ENCODE data around the gene SEMA3F. TPM values are rescaled to one million over a fixed set of nuclear protein-coding genes. Genes with fewer than 3 reads are reported as not detected.

The SEMA3F gene
- total RNA-seq, 3 donors from 2014 or later: 10.7 to 15.3 (median 14.6) TPM

GRCh38 chr3:50139308-50139707 lies 15.8 kb upstream of the SEMA3F start:
- TF ChIP-seq, protein P1, sequence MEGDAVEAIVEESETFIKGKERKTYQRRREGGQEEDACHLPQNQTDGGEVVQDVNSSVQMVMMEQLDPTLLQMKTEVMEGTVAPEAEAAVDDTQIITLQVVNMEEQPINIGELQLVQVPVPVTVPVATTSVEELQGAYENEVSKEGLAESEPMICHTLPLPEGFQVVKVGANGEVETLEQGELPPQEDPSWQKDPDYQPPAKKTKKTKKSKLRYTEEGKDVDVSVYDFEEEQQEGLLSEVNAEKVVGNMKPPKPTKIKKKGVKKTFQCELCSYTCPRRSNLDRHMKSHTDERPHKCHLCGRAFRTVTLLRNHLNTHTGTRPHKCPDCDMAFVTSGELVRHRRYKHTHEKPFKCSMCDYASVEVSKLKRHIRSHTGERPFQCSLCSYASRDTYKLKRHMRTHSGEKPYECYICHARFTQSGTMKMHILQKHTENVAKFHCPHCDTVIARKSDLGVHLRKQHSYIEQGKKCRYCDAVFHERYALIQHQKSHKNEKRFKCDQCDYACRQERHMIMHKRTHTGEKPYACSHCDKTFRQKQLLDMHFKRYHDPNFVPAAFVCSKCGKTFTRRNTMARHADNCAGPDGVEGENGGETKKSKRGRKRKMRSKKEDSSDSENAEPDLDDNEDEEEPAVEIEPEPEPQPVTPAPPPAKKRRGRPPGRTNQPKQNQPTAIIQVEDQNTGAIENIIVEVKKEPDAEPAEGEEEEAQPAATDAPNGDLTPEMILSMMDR (IDR thresholded peaks at IDR 0.05): no peak
- ATAC-seq (no peak), DNase-seq (no peak)
- H3K36me3 ChIP-seq (ENCODE audit: low read depth): no peaks in the 10 kb centered on the region
- H3K4me3 ChIP-seq: no peak overlapping the region
- H3K4me1 ChIP-seq (ENCODE audit: low read depth): no peaks in the 10 kb centered on the region
- intact Hi-C loops (cut with DNase I, micrococcal nuclease): no loop called here
- no peaks in the 10 kb centered on the region for H3K9me3 ChIP-seq

GRCh38 chr3:50139718-50140423 lies 15.3 kb upstream of the SEMA3F start:
- Histone ChIP-seq H3K4me1 (ENCODE audit: low read depth) (no peaks in the 10 kb centered on the region), H3K9me3 (no peaks in the 10 kb centered on the region), H3K4me3 (no peak overlapping the region), H3K36me3 (ENCODE audit: low read depth) (no peaks in the 10 kb centered on the region)
- no peak for ATAC-seq
- intact Hi-C loops (cut with DNase I, micrococcal nuclease): no loop called here
- TF ChIP-seq, protein P1 (IDR thresholded peaks at IDR 0.05): no peak
- DNase-seq: no peak

DNA sequence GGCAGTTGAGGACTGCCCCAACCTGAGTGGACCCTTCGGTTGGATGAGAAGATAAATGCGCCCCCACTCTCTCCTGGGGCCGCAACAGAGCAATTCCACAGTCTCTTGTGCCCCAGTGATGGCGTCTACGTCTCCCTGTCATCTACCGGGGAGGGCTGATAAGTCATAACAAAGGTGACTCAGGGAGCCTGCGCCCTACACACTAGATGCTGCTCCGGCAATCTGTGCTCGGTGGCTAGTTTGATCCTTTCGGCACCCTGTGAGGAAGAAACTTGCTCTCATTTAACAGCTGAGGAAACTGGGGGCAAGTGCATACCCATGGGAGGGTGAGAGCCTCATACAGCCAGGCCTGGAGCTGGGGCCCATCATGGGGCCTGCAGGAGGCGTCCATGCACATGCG lies 14.1 kb upstream of the SEMA3F start:
- Histone ChIP-seq H3K4me3 (no peak overlapping the region), H3K9me3 (no peaks in the 10 kb centered on the region), H3K4me1 (ENCODE audit: low read depth) (no peaks in the 10 kb centered on the region), H3K36me3 (ENCODE audit: low read depth) (no peaks in the 10 kb centered on the region)
- TF ChIP-seq, protein P1 (IDR thresholded peaks at IDR 0.05): no peak
- ATAC-seq (no peak), DNase-seq (no peak)
- intact Hi-C loops (cut with DNase I, micrococcal nuclease): no loop called here

DNA sequence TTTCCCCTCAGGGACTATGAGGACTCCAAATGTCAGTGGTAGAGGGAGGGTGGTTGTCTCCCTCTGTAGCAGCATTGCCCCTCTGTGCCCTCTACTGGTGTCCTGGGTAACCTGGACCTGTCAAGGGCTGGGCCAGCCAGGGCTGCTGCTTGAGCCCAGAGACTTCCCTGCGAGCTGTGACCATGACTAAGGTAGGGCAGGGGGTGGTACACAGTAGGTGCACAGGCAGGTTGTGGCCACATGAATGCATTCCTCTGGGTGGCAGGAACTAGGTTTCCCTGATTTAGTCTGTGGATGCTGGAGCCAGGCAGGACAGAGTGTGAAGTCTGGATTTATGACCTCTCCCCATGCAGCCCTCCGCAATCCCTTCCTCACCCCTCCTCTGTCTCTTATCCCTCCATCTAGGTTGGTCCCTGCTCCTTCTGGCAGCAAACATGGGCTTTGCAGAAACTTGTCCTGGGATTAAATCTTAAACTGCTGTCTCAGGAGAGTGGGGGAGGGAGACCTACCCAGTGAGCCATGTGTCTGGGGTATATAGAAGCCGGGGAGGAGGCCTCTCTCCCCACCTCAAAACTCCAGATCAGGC lies 8.7 kb upstream of the SEMA3F start:
- Histone ChIP-seq H3K36me3 (ENCODE audit: low read depth) (no peaks in the 10 kb centered on the region), H3K4me3 (no peak overlapping the region), H3K4me1 (ENCODE audit: low read depth) (no peaks in the 10 kb centered on the region), H3K9me3 (no peaks in the 10 kb centered on the region)
- DNase-seq (no peak), ATAC-seq (peak; percentile 15)
- TF ChIP-seq, protein P1 (IDR thresholded peaks at IDR 0.05): no peak
- intact Hi-C loops (cut with DNase I, micrococcal nuclease): no loop called here

GRCh38 chr3:50147016-50147415 lies 8.1 kb upstream of the SEMA3F start:
- Histone ChIP-seq H3K36me3 (ENCODE audit: low read depth) (no peaks in the 10 kb centered on the region), H3K4me3 (no peak overlapping the region), H3K9me3 (no peaks in the 10 kb centered on the region), H3K4me1 (ENCODE audit: low read depth) (no peaks in the 10 kb centered on the region)
- ATAC-seq (no peak), DNase-seq (no peak)
- intact Hi-C loops (cut with DNase I, micrococcal nuclease): no loop called here
- TF ChIP-seq, protein P1 (IDR thresholded peaks at IDR 0.05): no peak
